SK-N-SH treated with all-trans-retinoic acid at 6 μM for 48 hours (cell line): ENCODE measurements around the gene PRR22.
A peak's percentile ranks its signal among the peaks of the same experiment; 100 is the strongest.
"Not testable (repeated sequence)": the region's sequence is repeated elsewhere in the genome, so short reads cannot be mapped to it uniquely, and the experiment has no call there.

Source experiments
- ATAC-seq: fragments of 200-7000 bp; cut with Tn5 transposase; 3 replicates; pipeline ENCODE4 v1.9.1; 2020; ENCODE audit warnings: mild to moderate bottlenecking, moderate library complexity
- ARNTL ChIP-seq: fragments of 450-650 bp; formaldehyde crosslinking; IDR thresholded peaks from 2 replicates; pipeline ENCODE4 v1.5.0; 2020; ENCODE audit warnings: low read depth, mild to moderate bottlenecking, moderate library complexity, borderline replicate concordance
- BACH2 ChIP-seq: fragments of 250-450 bp; sonication (Bioruptor Pico); IDR thresholded peaks from 2 replicates; pipeline ENCODE4 v1.9.0; 2021; ENCODE audit warnings: mild to moderate bottlenecking, borderline replicate concordance
- CREB5 ChIP-seq: fragments of 250-450 bp; sonication (Bioruptor Pico); IDR thresholded peaks from 2 replicates; pipeline ENCODE4 v1.5.1; 2020; ENCODE audit warnings: low read depth, mild to moderate bottlenecking, moderate library complexity
- CSDC2 ChIP-seq: fragments of 250-450 bp; sonication (Bioruptor Pico); IDR thresholded peaks from 2 replicates; pipeline ENCODE4 v1.5.0; 2020; ENCODE audit warnings: mild to moderate bottlenecking, moderate library complexity
- ESRRG ChIP-seq: fragments of 250-450 bp; sonication (Bioruptor Pico); IDR thresholded peaks from 2 replicates; pipeline ENCODE4 v1.6.1; 2021; ENCODE audit warnings: mild to moderate bottlenecking
- GLIS3 ChIP-seq: fragments of 250-450 bp; sonication (Bioruptor Pico); IDR thresholded peaks from 2 replicates; pipeline ENCODE4 v1.5.0; 2020; ENCODE audit warnings: mild to moderate bottlenecking, moderate library complexity
- ISL1 ChIP-seq: fragments of 250-450 bp; sonication (Bioruptor Pico); IDR thresholded peaks from 2 replicates; pipeline ENCODE4 v2.1.2; 2022; ENCODE audit warnings: mild to moderate bottlenecking, moderate library complexity
- OSR1 ChIP-seq: fragments of 250-450 bp; sonication (Bioruptor Pico); IDR thresholded peaks from 2 replicates; pipeline ENCODE4 v1.8.0; 2022; ENCODE audit warnings: moderate library complexity, mild to moderate bottlenecking, inconsistent platforms
- PATZ1 ChIP-seq: fragments of 250-450 bp; sonication (Bioruptor Pico); IDR thresholded peaks from 2 replicates; pipeline ENCODE4 v1.8.0; 2020; ENCODE audit warnings: mild to moderate bottlenecking, moderate library complexity, borderline replicate concordance
- POU6F1 ChIP-seq: fragments of 250-450 bp; sonication (Bioruptor Pico); IDR thresholded peaks from 2 replicates; pipeline ENCODE4 v1.8.0; 2021; ENCODE audit warnings: low read depth, mild to moderate bottlenecking, moderate library complexity, borderline replicate concordance
- PPARA ChIP-seq: fragments of 250-450 bp; sonication (Bioruptor Pico); IDR thresholded peaks from 2 replicates; pipeline ENCODE4 v1.5.0; 2020; ENCODE audit warnings: mild to moderate bottlenecking, borderline replicate concordance
- RARB ChIP-seq: fragments of 250-450 bp; sonication (Bioruptor Pico); IDR thresholded peaks from 2 replicates; pipeline ENCODE4 v1.8.0; 2021; ENCODE audit warnings: mild to moderate bottlenecking, moderate library complexity
- SNAI2 ChIP-seq: fragments of 250-450 bp; sonication (Bioruptor Pico); IDR thresholded peaks from 2 replicates; pipeline ENCODE4 v1.5.0; 2020; ENCODE audit warnings: mild to moderate bottlenecking, moderate library complexity
- TCF4 ChIP-seq: fragments of 250-450 bp; sonication (Bioruptor Pico); IDR thresholded peaks from 2 replicates; pipeline ENCODE4 v1.8.0; 2021; ENCODE audit warnings: mild to moderate bottlenecking, moderate library complexity, borderline replicate concordance
- TOX ChIP-seq: fragments of 250-450 bp; sonication (Bioruptor Pico); IDR thresholded peaks from 2 replicates; pipeline ENCODE4 v1.8.0; 2021; ENCODE audit warnings: mild to moderate bottlenecking, moderate library complexity, borderline replicate concordance
- TSHZ2 ChIP-seq: fragments of 250-450 bp; sonication (Bioruptor Pico); IDR thresholded peaks from 2 replicates; pipeline ENCODE4 v1.5.0; 2020; ENCODE audit warnings: mild to moderate bottlenecking, moderate library complexity
- ZFP3 ChIP-seq: fragments of 250-450 bp; sonication (Bioruptor Pico); IDR thresholded peaks from 2 replicates; pipeline ENCODE4 v1.5.0; 2020; ENCODE audit warnings: mild to moderate bottlenecking, moderate library complexity
- ZFP30 ChIP-seq: fragments of 450-650 bp; formaldehyde crosslinking; IDR thresholded peaks from 2 replicates; pipeline ENCODE4 v1.5.0; 2022; ENCODE audit warnings: mild to moderate bottlenecking, moderate library complexity
- ZNF565 ChIP-seq: fragments of 450-650 bp; formaldehyde crosslinking; conservative IDR thresholded peaks from 2 replicates; pipeline ENCODE4 v1.5.0; 2020; ENCODE audit warnings: low read depth, mild to moderate bottlenecking, moderate library complexity
- ZNF70 ChIP-seq: fragments of 450-650 bp; formaldehyde crosslinking; IDR thresholded peaks from 2 replicates; pipeline ENCODE4 v1.5.0; 2020; ENCODE audit warnings: mild to moderate bottlenecking, moderate library complexity
- ZNF8 ChIP-seq: fragments of 450-650 bp; formaldehyde crosslinking; IDR thresholded peaks from 2 replicates; pipeline ENCODE4 v1.5.0; 2020; ENCODE audit warnings: mild to moderate bottlenecking, moderate library complexity

The PRR22 gene

GRCh38 chr19:5782945-5783919 lies 1.3 kb downstream of the PRR22 start:
- no peak for TF ChIP-seq ESRRG (CRISPR knock-in tag)
- peak; percentile 14 for ATAC-seq

GRCh38 chr19:5782322-5782721 lies 2.2 kb downstream of the PRR22 start:
- TF ChIP-seq ZFP30 (CRISPR knock-in tag), result no peak
- TF ChIP-seq GLIS3 (CRISPR knock-in tag), result no peak
- no peak for TF ChIP-seq ZNF70 (CRISPR knock-in tag)
- no peak for TF ChIP-seq TOX
- TF ChIP-seq TSHZ2 (CRISPR knock-in tag), result no peak
- TF ChIP-seq TCF4, result no peak
- no peak for TF ChIP-seq ZNF8
- no peak for TF ChIP-seq PPARA
- TF ChIP-seq PATZ1 (CRISPR knock-in tag), result no peak
- no peak for TF ChIP-seq ISL1 (CRISPR knock-in tag)
- TF ChIP-seq OSR1, result no peak
- TF ChIP-seq RARB (CRISPR knock-in tag), result no peak
- no peak for TF ChIP-seq ZFP3 (CRISPR knock-in tag)
- TF ChIP-seq CREB5, result no peak
- TF ChIP-seq ARNTL, result no peak
- no peak for TF ChIP-seq SNAI2 (CRISPR knock-in tag)
- ATAC-seq, result peak; percentile 9

GRCh38 chr19:5780916-5781315 lies 3.6 kb downstream of the PRR22 start:
- ATAC-seq, result not testable (repeated sequence)

GRCh38 chr19:5778402-5778801 lies 6.1 kb downstream of the PRR22 start:
- TF ChIP-seq POU6F1 (CRISPR knock-in tag), result no peak
- TF ChIP-seq BACH2 (CRISPR knock-in tag), result no peak
- no peak for TF ChIP-seq ZNF565
- no peak for TF ChIP-seq OSR1
- TF ChIP-seq RARB (CRISPR knock-in tag), result no peak
- TF ChIP-seq TCF4, result no peak
- TF ChIP-seq TOX, result no peak
- no peak for TF ChIP-seq ZNF8
- no peak for TF ChIP-seq CREB5
- no peak for TF ChIP-seq GLIS3 (CRISPR knock-in tag)
- no peak for TF ChIP-seq CSDC2
- TF ChIP-seq SNAI2 (CRISPR knock-in tag), result no peak
- no peak for TF ChIP-seq ZFP3 (CRISPR knock-in tag)
- no peak for TF ChIP-seq ARNTL
- no peak for TF ChIP-seq ESRRG (CRISPR knock-in tag)
- ATAC-seq, result no peak
